GM12874 (cell line): ENCODE results near the gene ATP6AP2.

Experiments used
- TF ChIP-seq, protein P1 (sequence below): IDR thresholded peaks from 2 replicates; pipeline ENCODE4 v1.5.1; 2011; ENCODE audit warnings: low read depth, mild to moderate bottlenecking, control low read depth, low read length, moderate library complexity; ENCODE audit not compliant: insufficient read depth

The ATP6AP2 gene, protein sequence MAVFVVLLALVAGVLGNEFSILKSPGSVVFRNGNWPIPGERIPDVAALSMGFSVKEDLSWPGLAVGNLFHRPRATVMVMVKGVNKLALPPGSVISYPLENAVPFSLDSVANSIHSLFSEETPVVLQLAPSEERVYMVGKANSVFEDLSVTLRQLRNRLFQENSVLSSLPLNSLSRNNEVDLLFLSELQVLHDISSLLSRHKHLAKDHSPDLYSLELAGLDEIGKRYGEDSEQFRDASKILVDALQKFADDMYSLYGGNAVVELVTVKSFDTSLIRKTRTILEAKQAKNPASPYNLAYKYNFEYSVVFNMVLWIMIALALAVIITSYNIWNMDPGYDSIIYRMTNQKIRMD

GRCh38 chrX:40580537-40581335 lies at the start of gene ATP6AP2:
Gene ATP6AP2, plus strand, starts transcription at chrX:40580970. Its CDS starts 96 bp downstream, at chrX:40581066.
- TF ChIP-seq, protein P1, sequence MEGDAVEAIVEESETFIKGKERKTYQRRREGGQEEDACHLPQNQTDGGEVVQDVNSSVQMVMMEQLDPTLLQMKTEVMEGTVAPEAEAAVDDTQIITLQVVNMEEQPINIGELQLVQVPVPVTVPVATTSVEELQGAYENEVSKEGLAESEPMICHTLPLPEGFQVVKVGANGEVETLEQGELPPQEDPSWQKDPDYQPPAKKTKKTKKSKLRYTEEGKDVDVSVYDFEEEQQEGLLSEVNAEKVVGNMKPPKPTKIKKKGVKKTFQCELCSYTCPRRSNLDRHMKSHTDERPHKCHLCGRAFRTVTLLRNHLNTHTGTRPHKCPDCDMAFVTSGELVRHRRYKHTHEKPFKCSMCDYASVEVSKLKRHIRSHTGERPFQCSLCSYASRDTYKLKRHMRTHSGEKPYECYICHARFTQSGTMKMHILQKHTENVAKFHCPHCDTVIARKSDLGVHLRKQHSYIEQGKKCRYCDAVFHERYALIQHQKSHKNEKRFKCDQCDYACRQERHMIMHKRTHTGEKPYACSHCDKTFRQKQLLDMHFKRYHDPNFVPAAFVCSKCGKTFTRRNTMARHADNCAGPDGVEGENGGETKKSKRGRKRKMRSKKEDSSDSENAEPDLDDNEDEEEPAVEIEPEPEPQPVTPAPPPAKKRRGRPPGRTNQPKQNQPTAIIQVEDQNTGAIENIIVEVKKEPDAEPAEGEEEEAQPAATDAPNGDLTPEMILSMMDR, result no peak

DNA sequence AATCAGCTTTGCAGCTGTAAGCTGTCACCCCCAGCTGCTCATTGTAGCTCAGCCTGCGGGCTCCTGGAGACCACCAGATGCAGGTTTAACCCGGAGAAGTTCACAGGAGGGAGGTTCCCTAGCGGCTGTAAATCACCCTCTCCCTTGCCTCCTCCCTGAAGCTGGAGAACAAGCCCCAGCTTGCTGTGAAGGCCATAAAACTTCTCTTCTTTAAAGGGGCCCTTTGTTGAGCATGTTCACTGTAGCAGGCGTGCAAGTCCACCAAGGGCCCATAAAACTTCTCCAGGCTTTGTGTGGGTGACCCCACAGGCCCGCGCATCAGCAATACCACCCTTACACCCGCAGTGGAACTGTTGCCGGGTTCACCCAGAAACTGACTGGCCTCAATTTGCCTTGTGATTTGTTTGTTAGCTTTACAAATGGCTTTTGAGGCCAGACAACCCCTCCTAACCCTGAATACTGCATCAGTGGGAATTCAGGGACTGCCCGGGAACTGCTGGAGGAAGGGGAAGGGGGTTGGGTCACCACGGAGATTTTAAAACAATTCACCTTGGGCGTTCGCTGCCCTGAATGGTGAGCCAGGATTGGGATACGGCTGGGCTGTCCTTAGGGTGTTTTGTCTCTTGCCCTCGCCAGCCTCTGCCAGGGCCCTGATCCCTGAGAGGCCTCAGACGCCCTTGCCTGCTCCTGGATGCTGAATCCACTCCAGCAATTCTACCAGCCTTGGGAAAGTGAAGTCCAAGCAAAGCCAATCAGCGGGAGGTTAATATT lies 49.5 kb upstream of the ATP6AP2 start:
- TF ChIP-seq, protein P1, result no peak

DNA sequence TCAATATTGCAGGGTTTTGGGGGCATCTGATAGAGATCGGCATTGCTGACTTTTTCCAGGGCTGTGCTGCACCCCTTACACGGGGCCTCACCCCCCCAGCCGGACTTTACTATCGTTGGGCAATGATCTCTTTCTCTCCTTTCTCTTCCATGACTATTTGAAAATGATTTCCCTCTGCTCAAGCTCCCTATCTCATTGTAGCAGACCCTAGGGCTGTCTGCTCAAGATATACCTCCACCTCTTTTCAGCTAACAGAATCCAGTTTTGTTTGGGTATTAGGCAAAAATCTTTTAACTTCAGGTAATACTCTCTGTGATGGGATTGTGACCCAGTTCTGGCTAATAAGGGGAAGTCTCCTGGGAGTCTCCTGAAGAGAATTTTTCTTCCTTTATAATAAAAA lies 43.5 kb upstream of the ATP6AP2 start:
- TF ChIP-seq, protein P1, result no peak

DNA sequence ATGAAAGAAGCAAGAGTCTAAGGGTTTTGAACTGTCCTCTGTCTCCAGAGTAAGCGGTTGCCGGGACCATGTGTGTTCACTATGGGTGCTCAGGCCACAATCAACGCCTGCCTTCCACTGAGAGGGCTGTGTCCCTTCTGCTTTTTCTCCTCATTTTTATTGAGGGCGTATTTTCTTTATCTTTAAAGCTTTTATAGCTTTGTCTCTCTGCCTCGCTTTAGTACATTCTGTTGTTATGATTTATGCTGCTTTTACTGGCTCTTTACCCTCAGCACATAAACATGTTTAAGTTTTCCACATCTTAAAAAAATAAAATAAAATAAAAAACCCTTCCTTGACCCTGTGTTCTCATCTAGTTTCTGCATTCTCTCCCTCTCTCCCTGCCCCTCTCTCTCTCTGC lies 42.4 kb upstream of the ATP6AP2 start:
- TF ChIP-seq, protein P1, result no peak

- TF ChIP-seq, protein P1, result peak; percentile 35
Measured at GRCh38 chrX:40539214-40540142, 41.3 kb upstream of the ATP6AP2 start.

GRCh38 chrX:40542208-40542607 lies 38.6 kb upstream of the ATP6AP2 start:
- TF ChIP-seq, protein P1, result no peak
